Parathyroid adenoma (tissue), 2 donors: ENCODE results near the gene NBAS.

ENCODE experiments used
- H2AFZ ChIP-seq: fragments of 300-600 bp; sonication (generic); one replicate; pipeline ENCODE4 v1.7.0; 2017; ENCODE audit warnings: antibody characterized with exemption, mild to moderate bottlenecking
- H3K27ac ChIP-seq: fragments of 300-600 bp; sonication (generic); one replicate; pipeline ENCODE4 v1.7.0; 2017
- H3K27me3 ChIP-seq: fragments of 300-600 bp; sonication (generic); one replicate; pipeline ENCODE4 v1.7.0; 2017; ENCODE audit warnings: low read length; ENCODE audit not compliant: control insufficient read depth, insufficient read depth
- H3K36me3 ChIP-seq: fragments of 300-600 bp; sonication (generic); one replicate; pipeline ENCODE4 v1.7.0; 2017; ENCODE audit warnings: low read length; ENCODE audit not compliant: control insufficient read depth, insufficient read depth
- H3K4me1 ChIP-seq: fragments of 300-600 bp; sonication (generic); one replicate; pipeline ENCODE4 v1.7.0; 2017; ENCODE audit warnings: control low read depth
- H3K4me2 ChIP-seq: fragments of 300-600 bp; sonication (generic); one replicate; pipeline ENCODE4 v1.7.0; 2017; ENCODE audit warnings: low read length
- H3K4me3 ChIP-seq: fragments of 300-600 bp; sonication (generic); one replicate; pipeline ENCODE4 v1.7.0; 2017; ENCODE audit warnings: low read depth, low read length
- H3K79me2 ChIP-seq: fragments of 300-600 bp; sonication (generic); one replicate; pipeline ENCODE4 v1.7.0; 2017; ENCODE audit warnings: control low read depth
- H3K9ac ChIP-seq: fragments of 300-600 bp; sonication (generic); one replicate; pipeline ENCODE4 v1.7.0; 2017; ENCODE audit warnings: mild to moderate bottlenecking
- H3K9me3 ChIP-seq: fragments of 300-600 bp; sonication (generic); one replicate; pipeline ENCODE4 v1.7.0; 2017; ENCODE audit warnings: low read length; ENCODE audit not compliant: control insufficient read depth
- TF ChIP-seq, protein P1 (sequence below): fragments of 300-600 bp; sonication (generic); IDR thresholded peaks from one replicate; pipeline ENCODE4 v1.7.0; 2017; ENCODE audit warnings: antibody characterized with exemption, mild to moderate bottlenecking
- donor health status: primary hyperparathyroidism.

NBAS gene

DNA sequence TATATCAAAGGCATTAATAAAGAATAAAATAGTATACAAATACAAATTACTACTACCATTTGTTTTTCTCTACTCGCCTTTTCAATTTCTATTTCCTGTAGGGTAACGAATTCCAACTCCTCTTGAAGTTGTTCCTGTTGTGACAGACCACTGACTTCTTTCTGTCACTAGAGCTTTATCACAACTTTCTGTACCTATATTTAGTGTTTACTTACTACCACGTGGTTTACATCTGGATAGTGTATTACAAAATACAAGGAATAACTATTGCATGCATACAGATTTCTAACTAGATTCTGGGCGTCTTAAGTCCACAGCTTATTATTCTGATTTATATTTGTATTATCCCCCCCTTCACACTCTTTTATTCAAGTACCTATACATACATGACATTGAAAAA, 22.3 kb downstream of the NBAS start:
- Histone ChIP-seq H3K27me3 (no peaks in the 10 kb centered on the region), H3K4me2 (no peak overlapping the region), H3K36me3 (no peaks in the 10 kb centered on the region), H2AFZ (no peak overlapping the region), H3K79me2 (peaks cover 7% of the 10 kb centered on the region), H3K27ac (no peak overlapping the region), H3K9me3 (no peaks in the 10 kb centered on the region), H3K4me3 (no peak overlapping the region), H3K9ac (no peak overlapping the region), H3K4me1 (no peaks in the 10 kb centered on the region)
- TF ChIP-seq, protein P1, sequence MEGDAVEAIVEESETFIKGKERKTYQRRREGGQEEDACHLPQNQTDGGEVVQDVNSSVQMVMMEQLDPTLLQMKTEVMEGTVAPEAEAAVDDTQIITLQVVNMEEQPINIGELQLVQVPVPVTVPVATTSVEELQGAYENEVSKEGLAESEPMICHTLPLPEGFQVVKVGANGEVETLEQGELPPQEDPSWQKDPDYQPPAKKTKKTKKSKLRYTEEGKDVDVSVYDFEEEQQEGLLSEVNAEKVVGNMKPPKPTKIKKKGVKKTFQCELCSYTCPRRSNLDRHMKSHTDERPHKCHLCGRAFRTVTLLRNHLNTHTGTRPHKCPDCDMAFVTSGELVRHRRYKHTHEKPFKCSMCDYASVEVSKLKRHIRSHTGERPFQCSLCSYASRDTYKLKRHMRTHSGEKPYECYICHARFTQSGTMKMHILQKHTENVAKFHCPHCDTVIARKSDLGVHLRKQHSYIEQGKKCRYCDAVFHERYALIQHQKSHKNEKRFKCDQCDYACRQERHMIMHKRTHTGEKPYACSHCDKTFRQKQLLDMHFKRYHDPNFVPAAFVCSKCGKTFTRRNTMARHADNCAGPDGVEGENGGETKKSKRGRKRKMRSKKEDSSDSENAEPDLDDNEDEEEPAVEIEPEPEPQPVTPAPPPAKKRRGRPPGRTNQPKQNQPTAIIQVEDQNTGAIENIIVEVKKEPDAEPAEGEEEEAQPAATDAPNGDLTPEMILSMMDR: no peak

DNA sequence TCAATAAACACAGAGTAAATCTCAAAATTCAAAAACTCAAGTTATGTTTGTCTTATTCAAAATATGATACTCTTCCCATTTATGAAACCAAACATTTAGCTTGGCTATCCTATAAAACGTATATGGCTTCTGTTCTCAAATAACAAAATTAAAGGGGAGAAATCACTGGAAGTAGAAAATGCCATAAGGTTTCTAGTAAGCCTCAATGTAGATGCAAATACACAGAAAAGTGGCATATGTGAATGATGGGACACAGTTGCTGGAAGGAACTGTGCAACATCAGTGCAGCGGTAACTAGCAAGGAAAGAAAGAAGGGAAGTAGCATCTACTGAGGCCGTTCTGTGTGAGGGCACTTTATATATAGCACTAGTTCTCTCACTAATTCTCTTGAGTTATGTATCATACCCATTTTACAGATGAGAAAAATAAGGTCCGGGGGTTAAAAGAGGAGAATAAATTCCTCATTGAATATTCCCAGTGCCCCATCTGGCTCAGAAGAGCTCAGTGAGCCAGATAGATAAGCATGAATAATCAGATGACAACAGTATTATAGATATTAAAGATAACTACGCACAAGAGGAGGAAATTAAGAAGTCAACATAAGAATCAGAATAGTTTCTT, 27.2 kb downstream of the NBAS start:
- Histone ChIP-seq H3K9ac (no peak overlapping the region), H3K4me1 (no peaks in the 10 kb centered on the region), H3K27me3 (no peaks in the 10 kb centered on the region), H3K27ac (no peak overlapping the region), H3K9me3 (no peaks in the 10 kb centered on the region), H3K4me2 (no peak overlapping the region), H3K4me3 (no peak overlapping the region), H2AFZ (no peak overlapping the region), H3K79me2 (peaks cover 2% of the 10 kb centered on the region), H3K36me3 (no peaks in the 10 kb centered on the region)
- TF ChIP-seq, protein P1: no peak

DNA sequence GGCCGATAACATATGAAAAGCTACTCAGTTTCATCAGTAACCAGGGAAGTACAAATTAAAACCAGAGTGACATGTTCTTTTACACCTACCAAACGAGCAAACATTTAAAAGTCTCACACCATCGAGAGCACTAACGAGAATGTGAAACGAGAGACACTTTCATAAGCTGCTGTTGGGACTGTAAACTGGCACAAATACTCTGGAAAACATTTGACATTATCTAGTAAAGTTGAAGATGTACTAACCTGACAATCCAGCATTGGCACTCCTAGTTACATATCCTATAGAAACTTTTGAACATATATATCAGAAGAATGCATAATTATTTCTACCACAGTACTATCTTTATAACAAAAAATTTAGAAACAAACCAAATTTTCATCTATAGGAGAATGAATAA, 28.1 kb downstream of the NBAS start:
- Histone ChIP-seq H3K4me1 (no peaks in the 10 kb centered on the region), H3K27me3 (no peaks in the 10 kb centered on the region)
- TF ChIP-seq, protein P1: no peak

DNA sequence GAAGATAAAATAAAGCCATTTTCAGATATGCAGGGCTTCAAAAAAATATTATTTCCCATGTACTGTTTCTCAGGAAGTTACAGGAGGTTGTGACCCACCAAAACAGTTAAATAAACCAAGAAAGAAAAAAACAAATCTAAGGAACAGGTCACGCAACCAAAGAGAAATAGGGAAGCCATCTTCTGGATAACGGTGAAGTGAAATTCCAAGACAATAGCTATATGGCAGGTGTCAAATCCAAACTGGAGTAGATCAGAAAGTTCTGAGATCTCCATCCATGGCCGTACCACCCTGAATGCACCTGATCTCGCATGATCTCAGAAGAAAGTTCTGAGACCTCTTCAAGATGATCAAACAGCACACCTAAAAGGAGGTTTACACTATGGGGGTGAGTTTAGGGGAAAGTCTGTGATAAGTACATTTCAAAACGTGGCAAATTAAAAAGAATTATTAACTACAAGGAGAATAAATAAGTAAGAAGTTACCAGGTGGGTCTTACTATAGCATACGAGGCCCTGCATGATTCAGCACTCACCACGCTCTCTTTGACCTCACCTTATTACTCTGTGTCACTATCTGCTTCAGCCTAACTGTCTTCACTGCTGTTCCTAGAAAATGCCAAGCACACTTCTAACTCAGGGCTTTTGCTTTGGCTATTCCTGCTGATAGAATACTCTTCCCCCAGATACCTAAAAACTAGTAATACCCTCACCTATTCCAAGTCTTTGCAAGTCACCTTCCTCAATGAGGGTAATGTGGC, 29.9 kb downstream of the NBAS start:
- no peak overlapping the region for H3K27ac ChIP-seq
- TF ChIP-seq, protein P1: no peak
- H3K4me2 ChIP-seq: no peak overlapping the region
- no peak overlapping the region for H2AFZ ChIP-seq
- H3K9ac ChIP-seq: no peak overlapping the region
- no peaks in the 10 kb centered on the region for H3K36me3 ChIP-seq
- peaks cover 2% of the 10 kb centered on the region for H3K79me2 ChIP-seq
- H3K4me3 ChIP-seq: no peak overlapping the region
- no peaks in the 10 kb centered on the region for H3K9me3 ChIP-seq
- no peaks in the 10 kb centered on the region for H3K4me1 ChIP-seq
- H3K27me3 ChIP-seq: no peaks in the 10 kb centered on the region

More for the DNA sequence above, 28.1 kb downstream of the NBAS start:
- Histone ChIP-seq H3K9me3 (no peaks in the 10 kb centered on the region), H3K4me2 (no peak overlapping the region), H3K27ac (no peak overlapping the region), H3K4me3 (no peak overlapping the region), H3K36me3 (no peaks in the 10 kb centered on the region), H3K79me2 (no peaks in the 10 kb centered on the region), H2AFZ (no peak overlapping the region), H3K9ac (no peak overlapping the region)
